GM18498 (cell line): Measurements from ENCODE around the gene PMPCA.

ENCODE experiments used
- ATAC-seq: cut with Tn5 transposase; IDR thresholded peaks from one replicate; pipeline ENCODE4 v1.9.1; 2021; ENCODE audit warnings: mild to moderate bottlenecking, moderate library complexity; ENCODE audit not compliant: unreplicated experiment

PMPCA gene

DNA sequence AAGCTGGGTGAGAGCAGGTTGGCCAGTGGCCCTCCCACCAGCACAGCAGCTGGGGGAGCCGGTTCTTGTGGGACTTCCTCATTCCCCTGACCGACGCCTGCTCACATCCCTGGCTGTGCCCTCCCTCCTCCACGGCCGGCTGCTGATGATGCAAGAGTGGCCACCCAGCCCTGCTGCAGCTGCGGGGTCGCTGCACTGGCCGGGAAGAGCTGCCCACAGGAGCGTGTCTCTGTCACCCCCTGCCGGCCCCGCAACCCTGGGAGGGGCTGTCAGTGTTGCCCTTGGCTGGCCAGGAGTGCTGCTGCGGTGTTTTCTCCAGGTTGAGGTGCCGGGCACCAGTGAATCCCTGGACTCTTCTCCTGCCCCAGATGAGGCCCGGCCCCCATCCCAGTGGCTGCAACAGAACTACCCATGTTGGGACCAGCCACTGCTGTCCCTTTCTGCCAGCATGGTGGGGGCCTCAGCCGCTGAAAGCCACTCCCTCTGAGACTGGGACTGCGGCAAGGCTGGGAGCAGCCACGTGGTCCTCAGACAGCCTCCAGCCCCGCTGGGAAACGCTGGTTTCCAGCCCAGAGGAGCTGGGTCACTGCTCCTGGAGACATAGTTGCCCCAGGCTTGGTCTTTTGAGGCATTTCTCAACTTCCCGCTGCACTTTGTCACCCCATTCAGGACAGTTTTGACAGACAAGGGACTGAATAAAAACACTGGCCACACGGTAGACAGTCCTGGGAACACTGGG lies 37.7 kb upstream of the PMPCA start:
- ATAC-seq: no peak

DNA sequence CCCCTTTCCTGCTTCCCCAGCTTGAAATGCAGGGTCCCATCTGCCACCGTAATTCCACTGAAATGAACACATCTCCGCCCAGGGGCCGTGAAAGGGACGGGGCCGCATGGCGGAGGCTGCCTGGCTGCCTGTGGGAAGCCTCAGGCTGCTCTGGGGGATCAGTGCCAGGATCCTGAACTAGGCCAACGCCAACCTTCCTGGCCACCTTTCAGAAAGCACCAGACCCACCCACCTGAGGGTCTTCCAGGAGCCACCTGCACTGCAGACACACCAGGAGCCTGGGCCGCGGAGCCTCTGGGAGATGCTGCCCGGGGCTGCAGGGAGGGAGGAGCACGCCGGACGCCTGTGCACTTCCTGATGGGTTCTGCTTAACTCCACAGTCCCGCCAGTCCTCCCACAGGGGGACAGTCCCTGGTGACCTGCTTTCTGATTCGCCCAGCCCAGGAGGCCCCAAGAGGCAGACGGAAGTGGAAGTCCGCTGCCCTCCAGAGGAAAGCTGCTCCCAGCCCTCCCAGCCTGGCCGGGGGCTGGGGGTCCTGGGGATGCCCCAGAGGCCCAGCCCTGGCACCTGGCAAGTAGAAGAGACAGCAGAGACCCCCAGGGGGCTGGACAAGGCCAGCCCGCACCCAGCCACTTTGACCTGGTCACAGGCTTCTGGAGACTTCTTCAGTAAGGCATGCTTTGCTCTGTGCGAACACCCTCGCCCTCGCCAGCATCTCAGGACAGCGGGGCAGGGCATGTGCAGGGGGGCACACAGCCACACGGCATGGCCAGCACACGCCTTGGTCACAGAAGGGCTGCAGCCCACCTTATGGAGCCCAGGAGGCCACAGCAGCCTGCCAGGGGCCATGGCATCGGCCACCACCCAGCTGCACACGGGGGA lies 36.9 kb upstream of the PMPCA start, which contains the start of gene CARD9:
TSS of gene CARD9 (minus strand) at position 370 of the 883 bp plus-strand sequence. CDS start 1,591 bp downstream, outside the sequence.
- no peak for ATAC-seq

DNA sequence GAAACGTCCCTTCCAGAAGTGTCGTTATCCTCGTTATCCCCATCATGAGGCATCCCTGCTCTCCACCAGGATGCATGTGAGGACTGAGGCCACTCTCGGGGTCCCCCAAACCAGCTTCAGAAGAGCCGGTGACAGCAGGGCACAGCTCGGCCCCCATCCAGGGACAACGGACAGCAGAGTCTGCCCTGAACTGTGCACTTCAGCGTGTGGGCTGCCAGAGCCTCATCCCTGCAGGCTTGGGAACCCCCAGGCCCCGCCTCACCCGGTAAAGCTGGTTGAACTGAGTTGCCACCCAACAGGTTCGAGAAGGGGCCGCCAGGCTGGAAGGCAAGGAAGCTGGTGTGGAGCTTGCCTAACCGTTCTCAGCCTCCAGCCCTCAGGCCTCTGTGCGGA lies 36.3 kb upstream of the PMPCA start:
- no peak for ATAC-seq

DNA sequence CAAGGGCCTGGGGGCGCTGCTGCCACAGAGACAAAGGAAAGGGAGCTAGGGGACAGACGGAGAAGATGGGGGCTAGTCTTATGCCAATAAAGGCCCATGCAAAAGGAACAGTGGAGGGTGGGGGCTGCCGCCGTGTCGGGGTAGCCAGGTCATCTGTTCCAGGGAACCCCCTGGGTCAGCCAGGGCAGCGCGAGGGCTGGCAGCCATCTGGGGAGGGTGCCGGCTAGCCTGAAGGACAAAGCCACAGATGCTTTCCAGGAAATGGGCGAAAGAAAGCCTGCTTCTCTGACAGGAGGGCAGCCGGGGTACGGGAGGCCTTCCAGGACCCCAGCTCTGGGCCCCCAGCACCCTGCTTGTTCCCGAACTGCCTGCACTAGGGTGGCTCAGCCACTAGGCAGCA lies 35.4 kb upstream of the PMPCA start:
- no peak for ATAC-seq

DNA sequence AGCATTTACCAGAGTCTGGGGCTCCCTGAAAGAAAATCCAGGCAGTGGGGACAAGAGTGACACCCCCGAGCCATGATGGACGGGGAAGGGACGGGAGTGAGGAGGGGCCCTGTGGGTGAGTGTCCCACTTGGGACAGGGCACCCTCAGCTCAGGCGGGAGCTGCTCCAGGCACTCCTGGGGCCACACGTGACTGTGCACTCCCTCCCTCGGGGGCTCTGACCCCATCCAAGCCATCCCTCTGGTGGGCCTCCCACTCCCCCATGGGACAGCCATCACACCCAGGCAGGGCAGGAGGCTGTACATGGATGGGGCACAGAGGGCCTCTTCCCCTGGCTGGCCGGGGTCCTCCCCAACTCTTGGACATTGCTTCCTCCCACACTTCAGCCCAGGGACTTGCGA lies 34.0 kb upstream of the PMPCA start:
- ATAC-seq: no peak

DNA sequence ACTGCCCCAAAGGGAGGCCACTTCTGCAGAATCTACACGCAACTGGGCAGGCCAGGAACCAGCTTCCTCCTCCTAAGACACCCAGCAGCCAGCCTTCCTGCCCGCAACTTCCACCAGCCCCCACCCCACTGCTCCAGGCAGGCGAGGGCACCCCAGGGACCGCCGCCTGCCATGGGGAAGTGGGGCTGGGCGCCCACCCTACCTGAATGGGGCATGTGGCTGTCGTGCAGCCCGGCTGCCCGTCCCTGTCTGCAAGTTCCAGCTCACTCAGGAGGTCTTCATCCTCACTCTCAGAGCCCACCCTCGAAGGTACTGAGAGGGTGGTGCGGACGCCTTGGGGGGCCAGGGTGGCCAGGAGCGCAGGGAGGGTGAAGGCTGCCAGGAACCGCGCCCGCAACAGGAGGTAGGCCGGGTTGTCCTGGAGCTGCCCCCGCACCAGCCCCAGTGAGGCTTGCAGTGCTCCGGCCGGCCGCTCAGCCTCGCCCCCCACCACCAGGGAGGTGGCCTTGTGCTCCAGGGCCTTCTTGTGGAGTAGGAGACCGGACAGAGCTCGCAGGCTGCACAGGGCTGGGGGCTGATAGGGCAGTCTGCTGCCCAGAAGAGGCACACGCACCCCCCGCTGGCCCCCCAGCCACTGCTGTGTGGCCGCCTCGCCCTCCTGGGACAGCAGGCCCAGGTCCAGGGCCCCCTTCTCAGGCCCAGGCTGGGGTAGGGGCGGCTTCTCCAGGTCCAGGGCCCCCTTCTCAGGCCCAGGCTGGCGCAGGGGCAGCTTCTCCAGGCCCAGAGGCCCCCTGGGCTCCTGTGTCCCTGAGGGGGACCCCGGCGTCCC lies 32.9 kb upstream of the PMPCA start:
- no peak for ATAC-seq

DNA sequence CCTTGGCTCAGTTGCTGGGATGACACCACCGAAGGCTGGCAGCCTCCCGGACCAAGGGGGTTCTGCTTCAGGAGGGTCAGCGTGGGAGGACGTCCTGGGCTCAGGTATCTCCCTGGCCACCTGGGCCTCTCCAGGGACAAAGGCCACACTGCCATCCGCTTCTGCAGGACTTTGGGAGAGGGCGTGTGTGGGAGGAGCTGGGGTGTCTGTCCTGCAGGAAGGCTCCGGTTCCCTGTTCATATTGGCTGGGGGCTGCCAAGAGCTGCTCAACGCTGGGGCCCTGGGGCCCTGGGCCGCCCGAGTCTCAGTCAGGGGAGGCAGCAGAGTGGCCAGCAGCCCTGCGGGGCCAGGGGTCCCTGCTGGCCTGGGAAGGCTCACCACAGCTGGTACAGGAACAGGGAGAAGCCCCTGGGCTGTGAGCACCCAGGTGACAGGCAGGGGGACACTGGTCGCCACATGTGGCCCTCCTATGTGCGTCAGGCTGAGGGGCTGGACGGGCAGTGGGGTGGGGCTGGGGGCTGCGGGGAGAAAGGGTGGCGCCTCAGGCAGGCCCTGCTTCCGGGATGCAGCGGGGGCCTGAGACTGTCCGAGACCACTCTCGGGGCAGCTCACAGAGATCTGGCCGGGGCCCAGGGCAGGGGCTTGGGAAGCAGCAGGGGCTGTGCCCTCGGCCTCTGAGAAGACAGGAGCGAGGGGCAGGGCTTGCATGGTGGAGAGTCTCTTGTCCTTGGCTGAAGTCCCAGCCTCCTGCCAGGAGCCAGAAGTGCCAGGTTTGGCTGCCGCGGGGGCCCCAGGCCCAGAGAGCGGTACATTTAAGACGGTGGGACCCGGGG lies 32.1 kb upstream of the PMPCA start:
- no peak for ATAC-seq

DNA sequence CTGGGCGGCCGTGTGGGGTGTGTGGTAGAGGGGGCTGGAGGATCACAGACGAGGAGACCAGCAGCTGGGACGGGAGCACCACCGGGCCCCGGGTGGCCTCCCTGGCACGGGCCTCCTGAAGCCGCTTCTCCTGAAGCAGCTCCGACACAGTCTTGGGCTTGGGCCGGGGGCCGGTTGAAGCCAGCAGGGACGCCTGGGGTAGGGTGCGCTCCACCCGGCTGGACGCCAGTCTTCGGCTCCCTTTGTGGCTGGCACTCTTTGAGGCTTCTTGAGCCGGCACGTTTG lies 31.5 kb upstream of the PMPCA start:
- no peak for ATAC-seq

DNA sequence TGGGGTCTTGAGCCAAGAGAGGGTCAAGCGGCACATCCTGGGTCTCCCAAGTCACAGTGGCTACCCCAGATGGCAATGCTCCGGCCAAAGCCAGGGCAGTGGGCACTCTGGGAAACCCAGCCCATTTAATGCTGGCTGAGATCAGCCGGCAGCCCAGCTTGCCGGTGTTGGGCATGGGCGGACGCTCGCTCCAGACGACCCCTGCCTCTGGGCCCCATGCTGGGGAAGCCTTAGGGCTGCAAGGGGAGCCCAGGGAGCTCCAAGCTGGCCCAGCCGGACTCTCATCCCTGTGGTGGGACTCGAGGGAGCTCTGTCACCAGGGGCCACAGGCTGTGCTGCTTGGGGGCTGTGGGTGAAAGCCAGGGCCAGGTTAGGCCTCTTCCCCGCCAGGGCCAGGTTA lies 31.1 kb upstream of the PMPCA start:
- no peak for ATAC-seq

DNA sequence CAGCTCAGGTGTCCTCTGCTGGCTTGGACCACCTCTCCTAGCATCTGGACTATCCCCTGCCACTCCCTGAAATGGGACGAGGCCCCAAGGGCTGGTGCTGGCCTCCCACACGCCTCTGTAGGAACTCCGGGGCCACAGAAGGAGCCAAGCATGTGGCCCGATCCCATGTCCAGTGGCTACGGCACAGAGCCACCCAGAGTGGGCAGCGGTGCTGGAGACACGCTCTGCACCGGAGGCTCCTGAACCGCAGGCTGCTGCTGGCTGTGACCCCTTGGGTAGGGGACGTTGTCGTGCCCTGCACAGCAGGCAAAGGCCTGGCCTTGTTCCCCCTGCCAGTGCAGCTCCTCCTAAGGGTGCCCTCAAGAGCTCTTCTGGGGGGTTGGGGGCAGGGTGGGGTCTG lies 30.6 kb upstream of the PMPCA start:
- no peak for ATAC-seq

DNA sequence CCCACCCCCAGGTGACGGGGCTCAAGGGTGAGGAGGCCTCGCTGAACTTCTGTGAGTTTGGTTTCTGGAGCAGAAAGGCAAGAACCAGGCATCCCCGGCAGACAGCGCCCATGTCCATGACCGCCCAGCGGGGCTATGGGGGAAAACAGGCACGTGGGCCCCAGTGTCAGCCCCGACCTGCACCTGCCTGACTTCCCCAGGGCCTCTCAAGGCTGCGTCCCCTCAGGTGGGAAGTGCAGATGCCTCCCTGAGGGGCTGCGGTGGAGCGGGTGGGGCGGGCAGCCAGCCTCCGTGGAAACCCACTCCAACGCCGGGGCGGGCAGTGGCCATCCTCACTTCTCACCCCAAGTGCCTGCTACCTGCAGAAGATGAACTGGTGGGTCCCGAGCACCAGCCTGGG lies 30.1 kb upstream of the PMPCA start:
- ATAC-seq: no peak

DNA sequence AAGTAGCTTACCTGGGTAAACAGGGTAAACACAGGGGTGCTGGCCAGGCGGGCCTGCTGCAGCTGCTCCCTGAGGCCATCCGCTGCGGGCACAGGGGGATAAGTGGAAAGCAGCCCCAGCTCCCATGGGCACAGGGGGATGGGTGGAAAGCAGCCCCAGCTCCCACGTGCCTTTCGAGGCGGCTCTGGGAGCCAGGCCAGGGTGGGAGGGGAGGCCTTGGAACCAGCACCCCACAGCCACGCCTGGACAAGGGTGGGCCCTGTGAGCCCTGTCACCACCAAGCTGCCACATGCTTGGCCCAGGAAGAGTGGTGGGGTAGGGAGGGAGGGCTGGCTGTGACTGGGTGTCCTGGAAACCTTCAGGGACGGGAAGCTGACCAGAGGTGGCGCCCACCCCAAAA lies 29.1 kb upstream of the PMPCA start:
- no peak for ATAC-seq

DNA sequence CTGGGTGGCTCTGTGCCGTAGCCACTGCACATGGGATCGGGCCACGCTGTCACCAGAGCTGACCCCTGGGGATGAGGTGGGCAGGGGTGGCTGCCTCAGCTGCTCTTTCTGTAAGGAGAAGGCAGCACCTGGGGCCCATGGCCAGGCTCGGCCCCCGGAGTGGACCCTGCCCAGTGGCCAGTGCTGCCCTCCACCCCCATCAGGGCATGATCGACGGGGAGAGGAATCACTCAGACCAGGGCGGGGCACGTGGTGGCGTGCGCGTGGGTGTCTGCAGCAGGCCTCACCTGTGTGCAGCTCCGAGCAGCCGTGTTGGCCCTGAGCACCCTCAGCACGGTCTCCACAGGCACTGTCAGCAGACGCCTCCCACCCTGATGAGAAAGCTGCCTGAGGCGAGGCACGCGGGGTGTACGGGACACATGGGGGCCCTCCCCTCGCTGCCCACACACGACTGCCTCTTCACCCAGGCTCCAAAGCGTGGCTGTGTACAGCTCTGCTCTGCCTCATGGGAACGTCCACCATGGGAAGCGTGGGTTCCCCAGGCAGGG lies 28.4 kb upstream of the PMPCA start:
- ATAC-seq: no peak

DNA sequence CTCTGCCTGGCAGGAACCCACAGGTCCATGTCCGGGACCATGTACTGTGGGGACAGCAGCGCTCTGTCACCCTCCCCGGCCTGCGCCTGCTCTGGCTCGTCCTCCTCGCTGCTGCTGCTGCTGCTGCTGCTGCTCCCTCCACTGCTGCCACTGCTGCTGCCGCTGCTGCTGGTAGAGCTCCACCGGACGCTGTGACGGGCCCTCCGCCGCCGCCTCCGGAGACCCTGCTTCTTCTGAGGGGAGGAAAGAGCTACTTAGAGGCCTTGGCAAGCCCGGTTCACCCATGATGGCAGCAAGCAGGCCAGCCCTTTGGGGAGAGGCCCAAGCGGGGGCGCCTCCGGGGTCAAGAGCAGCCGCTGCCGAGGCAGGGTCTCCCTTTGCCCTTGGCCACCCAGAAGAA lies 27.0 kb upstream of the PMPCA start:
- ATAC-seq: no peak

DNA sequence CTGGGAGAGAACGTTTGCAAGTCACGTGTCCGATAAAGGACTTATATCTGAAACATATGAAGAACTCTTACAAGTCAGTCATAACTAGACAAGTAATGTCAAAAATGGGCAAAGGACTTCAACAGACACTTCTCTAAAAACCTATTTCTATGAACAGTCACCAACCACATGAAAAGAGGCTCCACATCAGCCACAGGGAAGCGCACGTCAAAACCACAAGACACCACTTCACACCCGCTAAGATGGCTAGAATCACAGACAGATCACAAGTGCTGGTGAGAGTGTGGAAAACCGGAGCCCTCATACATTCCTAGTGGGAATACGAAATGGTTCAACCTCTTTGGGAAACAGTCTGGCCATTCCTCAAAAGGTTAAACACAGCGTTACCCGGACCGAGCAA lies 25.4 kb upstream of the PMPCA start:
- ATAC-seq: no peak

DNA sequence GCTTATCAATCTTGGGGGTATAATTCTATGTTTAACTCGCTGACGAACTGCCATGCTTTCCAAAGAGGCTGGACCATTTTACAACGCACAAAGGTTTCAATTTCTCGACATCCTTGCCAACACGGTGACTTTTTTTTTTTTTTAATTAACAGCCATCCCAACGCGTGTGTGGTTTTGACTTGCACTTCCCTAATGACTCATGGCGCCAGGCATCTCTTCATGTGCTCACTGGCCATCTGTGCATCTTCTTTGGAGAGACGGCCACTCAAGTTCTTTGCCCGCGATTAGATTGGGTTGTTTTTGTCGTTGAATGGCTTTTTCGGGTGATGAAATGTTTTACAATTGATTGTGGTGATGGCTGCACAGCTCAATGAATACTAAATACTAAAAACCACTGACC lies 24.4 kb upstream of the PMPCA start:
- ATAC-seq: no peak

DNA sequence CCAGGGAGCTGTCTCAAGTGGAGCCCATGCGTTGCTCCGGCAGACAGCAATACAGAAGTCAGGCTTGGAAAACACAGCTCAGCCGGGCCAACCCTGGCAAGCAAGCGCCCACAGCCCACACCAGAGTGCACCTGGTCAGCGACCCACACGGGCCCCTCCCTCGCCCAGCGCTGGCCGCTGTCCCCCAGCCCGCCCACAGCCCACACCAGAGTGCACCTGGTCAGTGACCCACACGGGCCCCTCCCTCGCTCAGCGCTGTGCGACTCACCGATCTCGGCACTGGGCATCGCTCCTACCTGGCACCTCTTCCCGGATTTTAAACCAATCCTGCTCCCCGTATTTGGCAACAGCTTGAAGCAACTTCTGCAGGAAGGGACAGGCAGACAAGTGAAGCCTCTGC lies 23.2 kb upstream of the PMPCA start:
- ATAC-seq: no peak

DNA sequence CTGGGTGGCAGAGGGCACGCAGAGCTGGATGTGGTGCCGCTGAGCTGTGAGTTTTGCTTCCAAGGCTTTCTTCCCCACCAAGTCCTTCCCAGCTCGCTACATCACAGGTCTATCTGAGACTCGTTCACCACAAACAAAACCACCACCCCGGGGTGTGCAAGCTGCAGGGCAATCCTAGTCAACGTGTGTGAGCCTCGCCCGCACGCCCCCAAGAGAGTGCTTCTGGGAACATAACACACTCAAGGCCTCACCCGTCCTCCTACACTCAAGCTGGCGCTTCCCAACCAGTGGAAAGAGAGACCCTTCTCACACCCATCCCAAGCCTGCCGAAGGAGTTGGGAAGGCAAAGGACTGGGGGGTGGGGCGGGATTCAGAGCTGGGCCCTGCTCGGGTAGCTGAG lies 21.1 kb upstream of the PMPCA start:
- ATAC-seq: no peak

DNA sequence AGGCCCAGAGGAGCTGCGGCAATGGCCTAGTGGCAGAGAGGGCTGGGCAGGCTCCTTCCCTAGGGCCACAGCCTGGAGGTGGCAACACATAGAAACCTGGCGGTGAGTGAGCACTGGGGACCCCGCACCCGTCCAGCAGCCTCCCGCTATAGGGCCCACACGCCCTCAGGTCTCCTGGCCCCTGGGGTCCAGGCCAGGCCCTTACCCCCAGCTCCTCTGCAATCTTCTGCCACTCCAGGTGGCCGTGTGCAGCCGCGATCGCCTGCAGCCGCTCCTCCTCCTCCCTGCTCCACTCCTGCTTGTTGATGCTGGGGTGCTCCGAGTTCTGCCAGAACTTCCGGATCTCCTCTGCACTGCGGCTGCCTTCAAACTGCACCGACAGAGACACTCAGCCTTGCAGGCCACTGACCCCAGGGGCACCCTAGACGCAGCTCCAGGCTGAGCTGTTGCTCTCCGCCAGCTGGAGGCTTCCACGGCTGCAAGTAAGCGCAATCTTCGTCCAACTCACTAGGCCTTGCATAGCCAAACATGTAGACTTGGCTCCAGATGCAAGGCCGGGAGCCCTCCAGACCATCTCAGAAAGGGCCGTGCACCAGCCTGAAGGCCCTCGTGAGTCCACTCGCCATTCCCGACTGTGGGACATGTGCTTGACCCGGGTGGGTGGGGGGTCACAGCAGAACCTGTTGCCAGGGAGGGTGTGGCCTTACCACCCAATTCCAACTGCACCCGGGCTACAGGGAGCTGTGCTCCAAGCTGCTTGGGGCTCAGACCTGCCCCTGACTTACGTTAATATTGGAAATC lies 18.5 kb upstream of the PMPCA start:
- ATAC-seq: no peak
